NCI-H774 (cell line): ENCODE results near the gene CRISP2.
"Not testable (repeated sequence)": the region's sequence is repeated elsewhere in the genome, so short reads cannot be mapped to it uniquely, and the experiment has no call there.

ENCODE experiments used
- DNase-seq: peaks from one replicate; lab custom pipeline; 2025; lab: John Stamatoyannopoulos, UW

CRISP2 gene

GRCh38 chr6:49713346-49713745 lies at the start of gene CRISP2:
Gene CRISP2, minus strand, starts transcription at chr6:49713543. Its CDS starts 4,347 bp downstream, at chr6:49709196.
- no peak for DNase-seq

- no peak for DNase-seq
Measured at GRCh38 chr6:49744259-49744658, 30.9 kb upstream of the CRISP2 start, which contains the start of gene CRISP3. Gene CRISP3, minus strand, starts transcription at chr6:49744388. Its CDS starts 21 bp downstream, at chr6:49744367.

- no peak for DNase-seq
Measured at GRCh38 chr6:49743429-49743828, 30.1 kb upstream of the CRISP2 start.

- no peak for DNase-seq
Measured at GRCh38 chr6:49739423-49739822, 26.1 kb upstream of the CRISP2 start.

- DNase-seq: no peak
Measured at GRCh38 chr6:49736017-49736508, 22.7 kb upstream of the CRISP2 start.

- DNase-seq: no peak
Measured at GRCh38 chr6:49733680-49734079, 20.3 kb upstream of the CRISP2 start.

GRCh38 chr6:49732781-49733180 lies 19.4 kb upstream of the CRISP2 start:
- DNase-seq: no peak

- no peak for DNase-seq
Measured at GRCh38 chr6:49730251-49730650, 16.9 kb upstream of the CRISP2 start.

GRCh38 chr6:49723917-49724316 lies 10.6 kb upstream of the CRISP2 start:
- not testable (repeated sequence) for DNase-seq

GRCh38 chr6:49721297-49721696 lies 8.0 kb upstream of the CRISP2 start:
- no peak for DNase-seq

GRCh38 chr6:49720372-49720771 lies 7.0 kb upstream of the CRISP2 start:
- no peak for DNase-seq

GRCh38 chr6:49698478-49698877 lies 14.9 kb downstream of the CRISP2 start:
- no peak for DNase-seq

- DNase-seq: no peak
Measured at GRCh38 chr6:49693512-49693911, 19.8 kb downstream of the CRISP2 start.

- no peak for DNase-seq
Measured at GRCh38 chr6:49692534-49692933, 20.8 kb downstream of the CRISP2 start.

GRCh38 chr6:49676671-49677281 lies 36.6 kb downstream of the CRISP2 start:
- DNase-seq: no peak

GRCh38 chr6:49675816-49676215 lies 37.5 kb downstream of the CRISP2 start:
- no peak for DNase-seq

- no peak for DNase-seq
Measured at GRCh38 chr6:49668083-49668511, 45.2 kb downstream of the CRISP2 start.

GRCh38 chr6:49666930-49667757 lies 46.2 kb downstream of the CRISP2 start:
- DNase-seq: no peak

- no peak for DNase-seq
Measured at GRCh38 chr6:49666480-49666879, 46.9 kb downstream of the CRISP2 start.

GRCh38 chr6:49664817-49665216 lies 48.5 kb downstream of the CRISP2 start:
- DNase-seq: no peak

- DNase-seq: not testable (repeated sequence)
Measured at GRCh38 chr6:49664054-49664453, 49.3 kb downstream of the CRISP2 start.

- no peak for DNase-seq
Measured at GRCh38 chr6:49662892-49663261, 50.5 kb downstream of the CRISP2 start.

- DNase-seq: no peak
Measured at GRCh38 chr6:49662231-49662891, 51.0 kb downstream of the CRISP2 start.
